ENCODE data around the gene PCDHGA8.

DNA sequence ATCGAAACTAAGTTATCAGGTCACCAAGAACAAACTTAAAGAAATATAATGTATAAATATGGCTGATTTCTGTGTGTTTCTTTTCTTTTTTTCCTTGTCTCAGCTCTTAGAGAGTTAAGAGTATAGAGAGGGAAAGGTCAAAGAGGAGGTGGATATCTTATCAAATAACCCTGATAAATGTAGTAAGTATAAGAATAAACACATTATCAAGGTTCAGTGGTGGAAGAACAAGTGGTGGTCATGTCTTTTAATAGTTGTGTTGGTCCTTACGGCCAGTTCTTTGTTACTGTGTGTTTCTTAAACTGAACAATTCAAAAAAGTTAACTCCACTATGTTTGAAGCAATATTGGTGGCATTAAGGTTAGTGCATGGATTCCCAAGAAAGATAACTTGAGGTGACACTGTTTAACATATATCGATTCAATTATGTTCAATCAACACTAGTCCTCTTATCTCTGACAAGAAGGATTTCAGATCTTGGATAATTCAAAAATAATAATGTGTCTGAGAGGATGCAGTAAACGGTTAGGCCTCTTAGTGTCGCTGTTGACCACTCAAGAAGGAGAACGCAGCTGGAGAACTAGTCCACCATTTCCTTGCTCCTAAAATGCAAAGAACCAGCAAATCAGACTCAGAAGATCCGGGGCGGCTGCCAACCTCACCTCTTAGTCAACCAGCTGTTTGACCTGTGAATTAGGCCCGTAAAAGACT lies 49.0 kb upstream of the PCDHGA8 start, which contains the start of gene PCDHGA3:
- TF ChIP-seq, protein P1, sequence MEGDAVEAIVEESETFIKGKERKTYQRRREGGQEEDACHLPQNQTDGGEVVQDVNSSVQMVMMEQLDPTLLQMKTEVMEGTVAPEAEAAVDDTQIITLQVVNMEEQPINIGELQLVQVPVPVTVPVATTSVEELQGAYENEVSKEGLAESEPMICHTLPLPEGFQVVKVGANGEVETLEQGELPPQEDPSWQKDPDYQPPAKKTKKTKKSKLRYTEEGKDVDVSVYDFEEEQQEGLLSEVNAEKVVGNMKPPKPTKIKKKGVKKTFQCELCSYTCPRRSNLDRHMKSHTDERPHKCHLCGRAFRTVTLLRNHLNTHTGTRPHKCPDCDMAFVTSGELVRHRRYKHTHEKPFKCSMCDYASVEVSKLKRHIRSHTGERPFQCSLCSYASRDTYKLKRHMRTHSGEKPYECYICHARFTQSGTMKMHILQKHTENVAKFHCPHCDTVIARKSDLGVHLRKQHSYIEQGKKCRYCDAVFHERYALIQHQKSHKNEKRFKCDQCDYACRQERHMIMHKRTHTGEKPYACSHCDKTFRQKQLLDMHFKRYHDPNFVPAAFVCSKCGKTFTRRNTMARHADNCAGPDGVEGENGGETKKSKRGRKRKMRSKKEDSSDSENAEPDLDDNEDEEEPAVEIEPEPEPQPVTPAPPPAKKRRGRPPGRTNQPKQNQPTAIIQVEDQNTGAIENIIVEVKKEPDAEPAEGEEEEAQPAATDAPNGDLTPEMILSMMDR (IDR thresholded peaks at IDR 0.05), result peak in 3 of 4 donors; percentile 13 to 22 (median 22)
- no peak for TF ChIP-seq POLR2A (IDR thresholded peaks at IDR 0.05)
